Measurements from ENCODE around the gene CCDC167.

GRCh38 chr6:37512400-37513011 is 12.8 kb upstream of the CCDC167 start:
- TF ChIP-seq POLR2A (IDR thresholded peaks at IDR 0.05; ENCODE audit: low read length) (no peak), GATA1 (IDR thresholded peaks at IDR 0.05; ENCODE audit: low read depth, low read length) (no peak)

Measured in erythroblast (primary cell).